Anterior cingulate cortex (tissue), 58 donors: ENCODE measurements around the gene PLEKHA5.
A peak's percentile ranks its signal among the peaks of the same experiment; 100 is the strongest.
"Not testable (repeated sequence)": the region's sequence is repeated elsewhere in the genome, so short reads cannot be mapped to it uniquely, and the experiment has no call there.

Experiments
- DNase-seq, 58 donors: peaks; one replicate each; lab custom pipeline; 2025; lab: John Stamatoyannopoulos, UW

The PLEKHA5 gene

GRCh38 chr12:19394385-19394784, 264.9 kb downstream of the PLEKHA5 start:
- no peak for DNase-seq

GRCh38 chr12:19397534-19397933, 268.0 kb downstream of the PLEKHA5 start:
- no peak for DNase-seq

- no peak for DNase-seq
These were observed 269.1 kb downstream of the PLEKHA5 start for GRCh38 chr12:19398376-19399363.

GRCh38 chr12:19400649-19401285, 271.2 kb downstream of the PLEKHA5 start:
- DNase-seq, result not testable (repeated sequence)

GRCh38 chr12:19402211-19402610, 272.7 kb downstream of the PLEKHA5 start:
- DNase-seq, result no peak

GRCh38 chr12:19402743-19403431, 273.4 kb downstream of the PLEKHA5 start:
- DNase-seq, result peak in 28 of 58 donors; percentile 1 to 79 (median 9)

GRCh38 chr12:19404242-19404880, 274.8 kb downstream of the PLEKHA5 start:
- DNase-seq, result no peak

GRCh38 chr12:19409376-19409775, 279.8 kb downstream of the PLEKHA5 start:
- DNase-seq, result no peak

- no peak for DNase-seq
These were observed 280.7 kb downstream of the PLEKHA5 start for GRCh38 chr12:19410211-19410610.

GRCh38 chr12:19410629-19411185, 281.2 kb downstream of the PLEKHA5 start:
- DNase-seq, result no peak

GRCh38 chr12:19411234-19412204, 282.0 kb downstream of the PLEKHA5 start:
- DNase-seq, result no peak

- DNase-seq, result no peak
These were observed 283.3 kb downstream of the PLEKHA5 start for GRCh38 chr12:19412844-19413243.

- DNase-seq, result not testable (repeated sequence)
These were observed 284.0 kb downstream of the PLEKHA5 start for GRCh38 chr12:19413582-19413981.

GRCh38 chr12:19415563-19415962, 286.0 kb downstream of the PLEKHA5 start:
- DNase-seq, result no peak

- DNase-seq, result no peak
These were observed 289.6 kb downstream of the PLEKHA5 start for GRCh38 chr12:19419086-19419485.

GRCh38 chr12:19421503-19422282, 292.2 kb downstream of the PLEKHA5 start:
- no peak for DNase-seq

- DNase-seq, result no peak
These were observed 293.8 kb downstream of the PLEKHA5 start for GRCh38 chr12:19423166-19423930.
